ENCODE measurements around the gene CRACDL.
"Not testable (repeated sequence)": the region's sequence is repeated elsewhere in the genome, so short reads cannot be mapped to it uniquely, and the experiment has no call there.

The CRACDL gene

GRCh38 chr2:98886066-98886554 is 49.9 kb downstream of the CRACDL start:
- no peak for DNase-seq (ENCODE audit: low read depth in 2 of 3, low spot score in 1 of 3)

DNA sequence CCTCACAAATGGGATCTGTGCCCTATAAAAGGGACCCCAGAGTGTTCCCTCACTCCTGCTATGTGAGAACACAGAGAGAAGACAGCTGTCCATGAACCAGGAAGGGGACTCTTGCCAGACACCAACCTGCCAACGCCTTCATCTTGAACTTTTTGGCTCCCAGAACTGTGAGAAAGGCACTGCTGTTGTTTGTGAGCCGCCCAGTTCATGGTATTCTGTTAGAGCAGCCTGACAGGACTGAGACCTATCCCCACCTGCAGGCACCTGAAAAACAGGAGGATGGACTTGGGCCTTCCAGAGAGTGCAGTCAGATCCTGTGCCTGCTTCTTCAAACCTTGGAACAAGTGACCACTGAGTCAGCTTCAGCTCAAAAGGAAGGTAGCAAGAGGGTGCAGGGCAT is 51.4 kb downstream of the CRACDL start:
- DNase-seq (ENCODE audit: low read depth in 2 of 3, low spot score in 1 of 3), result no peak

- DNase-seq (ENCODE audit: low read depth in 2 of 3, low spot score in 1 of 3), result no peak
These were observed 52.2 kb downstream of the CRACDL start for GRCh38 chr2:98883780-98884211.

DNA sequence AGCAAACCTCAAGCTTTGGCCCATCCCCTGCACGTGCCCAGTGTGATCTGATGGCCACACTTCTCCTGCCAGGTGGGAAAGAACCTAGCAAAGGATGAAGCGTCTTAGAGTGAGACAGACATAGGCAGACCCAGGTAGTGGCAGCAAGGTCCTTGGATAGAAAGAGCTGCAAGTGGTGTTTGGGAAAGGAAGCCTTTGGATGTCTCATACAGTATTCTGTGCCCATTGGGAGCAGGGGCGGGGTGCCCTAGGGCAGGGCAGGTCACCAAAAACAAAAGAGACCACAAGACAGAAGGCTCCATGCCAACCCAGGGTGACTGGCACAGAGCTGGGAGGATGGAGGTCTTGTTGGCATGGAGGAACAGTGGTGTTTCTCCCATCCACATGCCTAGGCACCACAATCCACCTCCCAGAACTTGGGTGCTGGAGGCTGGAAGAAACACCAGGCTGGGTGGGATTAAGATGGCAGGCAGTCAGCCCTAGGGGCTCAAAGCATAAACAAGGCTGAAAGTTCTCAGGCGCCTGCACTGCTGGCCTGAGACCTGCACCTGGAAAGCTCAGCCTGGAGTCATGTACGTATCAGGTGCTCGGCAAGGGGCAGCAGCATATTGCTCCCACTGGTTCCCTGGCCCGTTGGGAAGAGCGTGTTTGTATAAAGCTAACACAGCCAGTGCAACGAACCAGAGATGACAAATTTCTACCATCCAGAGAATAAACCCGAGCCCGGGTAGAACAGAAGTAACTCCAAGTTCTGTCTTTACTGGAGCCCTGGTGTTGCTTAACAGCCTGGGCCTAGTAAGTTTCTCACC is 52.9 kb downstream of the CRACDL start:
- no peak for DNase-seq (ENCODE audit: low read depth in 2 of 3, low spot score in 1 of 3)

GRCh38 chr2:98882368-98882767 is 53.7 kb downstream of the CRACDL start:
- DNase-seq (ENCODE audit: low read depth in 2 of 3, low spot score in 1 of 3), result no peak

DNA sequence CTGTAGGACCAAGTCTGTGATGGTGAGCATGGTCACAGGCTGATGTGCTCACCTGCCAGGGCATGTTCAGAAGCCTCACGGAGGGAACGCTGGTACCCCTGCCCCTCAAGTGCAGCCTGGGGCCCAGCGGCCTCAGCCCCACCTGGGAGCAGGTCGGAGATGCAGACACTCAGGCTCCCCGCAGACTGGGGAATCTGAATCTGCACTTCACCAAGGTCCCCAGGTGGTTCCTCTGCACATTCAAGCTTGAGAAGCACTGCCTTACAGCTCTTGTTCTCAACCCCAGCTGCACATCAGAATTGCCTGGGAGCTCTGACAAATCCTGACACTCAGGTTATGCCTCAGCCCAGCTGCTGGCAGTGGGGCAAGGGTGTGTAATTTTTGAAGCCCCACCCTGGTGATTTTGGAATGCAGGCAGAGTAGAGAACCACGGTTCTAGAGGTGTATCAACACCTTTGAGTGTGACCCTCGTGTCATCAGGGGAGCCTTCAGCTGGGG is 54.8 kb downstream of the CRACDL start:
- DNase-seq (ENCODE audit: low read depth in 2 of 3, low spot score in 1 of 3), result no peak

DNA sequence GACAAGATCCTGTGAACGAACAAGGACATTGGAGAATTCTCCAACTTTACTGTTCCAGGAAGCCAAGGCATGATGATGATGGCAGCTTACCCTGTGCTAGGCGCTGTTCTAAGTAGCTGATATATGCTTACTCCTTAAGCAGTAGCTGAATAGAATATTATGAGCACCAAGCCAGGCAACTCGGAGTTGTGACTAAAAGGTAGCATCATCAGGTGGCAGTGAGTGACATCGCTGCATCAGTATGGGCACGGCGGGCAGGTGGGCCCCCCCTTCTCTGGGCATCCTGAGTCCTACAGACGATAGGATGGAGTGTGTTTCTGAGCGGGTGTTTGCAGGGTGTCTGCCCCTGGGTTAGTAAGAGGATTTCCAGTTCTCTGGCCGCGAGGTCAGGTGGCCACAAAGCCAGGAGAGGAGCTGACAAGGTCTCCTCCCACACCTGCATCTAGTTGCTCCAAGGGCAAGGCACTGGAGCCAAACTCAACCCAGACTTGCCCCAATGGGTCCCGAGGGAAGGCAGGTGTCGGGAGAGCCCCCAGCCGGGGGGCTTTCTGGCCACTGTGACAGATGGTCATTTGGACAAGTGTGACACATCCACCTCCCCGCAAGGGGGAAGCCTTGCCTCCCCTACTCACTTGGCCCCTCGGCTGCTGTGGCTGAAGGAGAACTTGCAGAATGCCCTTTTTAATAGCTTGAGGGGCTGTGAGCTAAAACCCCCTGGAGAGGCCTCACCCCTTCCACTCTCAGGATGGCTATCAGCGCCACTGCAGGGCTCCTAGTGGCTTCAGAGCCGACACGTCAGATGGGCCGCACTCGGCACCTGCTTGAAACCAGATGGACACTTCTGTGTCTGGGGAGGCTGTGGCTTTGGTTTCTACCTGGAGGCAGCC is 55.5 kb downstream of the CRACDL start:
- DNase-seq (ENCODE audit: low read depth in 2 of 3, low spot score in 1 of 3), result no peak

DNA sequence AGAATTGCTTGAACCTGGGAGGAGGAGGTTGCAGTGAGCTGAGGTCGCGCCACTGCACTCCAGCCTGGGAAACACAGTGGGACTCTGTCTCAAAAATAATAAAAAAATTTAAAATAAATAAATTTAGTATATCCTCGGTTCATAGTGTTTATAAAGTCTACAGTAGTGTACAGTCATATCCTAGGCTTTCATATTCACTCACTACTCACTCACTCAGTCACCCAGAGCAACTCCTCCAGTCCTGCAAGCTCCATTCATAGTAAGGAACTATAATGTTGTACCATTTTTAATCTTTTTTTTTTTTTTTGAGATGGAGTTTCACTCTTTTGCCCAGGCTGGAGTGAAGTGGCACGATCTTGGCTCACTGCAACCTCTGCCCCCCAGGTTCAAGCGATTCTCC is 58.4 kb downstream of the CRACDL start:
- not testable (repeated sequence) for DNase-seq (ENCODE audit: low read depth in 2 of 3, low spot score in 1 of 3)

GRCh38 chr2:98876741-98877140 is 59.3 kb downstream of the CRACDL start:
- DNase-seq (ENCODE audit: low read depth in 2 of 3, low spot score in 1 of 3), result no peak

DNA sequence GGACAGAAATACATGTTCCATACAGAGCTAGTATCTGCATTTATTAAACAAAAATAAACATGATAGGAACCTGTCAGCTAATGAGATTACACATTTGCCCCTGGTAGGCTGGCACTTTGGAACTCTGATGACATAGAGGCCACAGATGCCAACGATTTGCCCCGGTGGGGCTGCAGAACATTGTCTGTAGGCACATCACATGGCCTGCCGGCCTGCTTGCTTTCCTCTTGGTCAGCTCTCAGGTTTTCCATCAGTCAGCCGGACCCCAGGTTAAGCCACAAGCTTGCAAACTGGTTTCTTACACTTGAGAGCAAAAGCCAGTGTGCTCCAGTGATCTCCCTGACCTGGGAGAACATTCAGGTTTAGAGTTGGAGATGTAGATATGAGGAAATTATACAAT is 60.3 kb downstream of the CRACDL start:
- no peak for DNase-seq (ENCODE audit: low read depth in 2 of 3, low spot score in 1 of 3)

DNA sequence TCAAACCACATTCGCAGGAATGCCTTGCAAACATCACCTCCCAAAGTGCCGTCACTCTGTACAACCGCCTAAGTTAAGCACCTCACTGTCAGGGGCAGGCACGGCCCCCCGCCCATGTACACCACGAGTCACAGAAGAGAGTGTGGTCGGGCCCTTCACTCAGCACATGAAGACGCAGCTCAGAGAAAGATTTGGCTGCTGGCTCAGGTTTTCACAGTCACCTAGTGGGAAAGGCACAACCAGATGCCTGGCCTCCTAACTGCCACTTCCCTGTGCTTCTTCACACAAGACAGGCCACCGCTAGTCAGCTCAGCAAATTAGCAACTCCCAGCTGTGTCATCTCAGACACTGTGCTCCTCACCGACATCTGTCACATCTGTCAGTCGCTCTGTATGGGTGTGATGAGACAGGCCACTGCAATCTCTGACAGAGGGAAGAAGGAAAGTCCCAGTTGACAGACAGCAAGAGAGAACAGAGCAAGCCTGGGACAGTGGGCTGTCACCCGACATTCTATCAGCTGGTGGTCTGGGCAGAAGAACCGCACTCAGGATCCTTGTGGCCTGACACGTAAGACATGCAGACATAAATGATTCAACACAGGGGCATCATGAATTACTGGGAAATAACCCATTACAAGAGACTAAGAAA is 60.8 kb downstream of the CRACDL start:
- DNase-seq (ENCODE audit: low read depth in 2 of 3, low spot score in 1 of 3), result no peak

GRCh38 chr2:98874186-98874689 is 61.8 kb downstream of the CRACDL start:
- no peak for DNase-seq (ENCODE audit: low read depth in 2 of 3, low spot score in 1 of 3)

DNA sequence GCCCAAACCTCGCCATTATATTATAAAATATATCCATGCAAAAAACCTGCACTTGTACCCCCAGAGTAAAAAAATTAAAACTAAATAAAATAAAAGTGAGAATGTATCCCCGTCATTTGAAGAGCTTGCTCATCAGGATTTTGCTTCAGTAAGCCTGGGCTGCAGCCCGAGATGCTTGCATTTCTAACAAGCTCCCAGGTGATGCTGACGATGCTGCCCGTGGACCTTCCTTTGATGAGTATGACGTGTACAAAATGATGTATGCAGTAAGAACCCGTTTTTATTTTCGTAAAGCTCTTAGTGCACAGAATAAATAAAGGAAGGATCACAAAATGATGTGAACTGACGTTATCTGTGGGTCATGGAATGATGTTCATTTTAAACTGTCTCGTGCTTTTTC is 63.5 kb downstream of the CRACDL start:
- DNase-seq (ENCODE audit: low read depth in 2 of 3, low spot score in 1 of 3), result no peak

DNA sequence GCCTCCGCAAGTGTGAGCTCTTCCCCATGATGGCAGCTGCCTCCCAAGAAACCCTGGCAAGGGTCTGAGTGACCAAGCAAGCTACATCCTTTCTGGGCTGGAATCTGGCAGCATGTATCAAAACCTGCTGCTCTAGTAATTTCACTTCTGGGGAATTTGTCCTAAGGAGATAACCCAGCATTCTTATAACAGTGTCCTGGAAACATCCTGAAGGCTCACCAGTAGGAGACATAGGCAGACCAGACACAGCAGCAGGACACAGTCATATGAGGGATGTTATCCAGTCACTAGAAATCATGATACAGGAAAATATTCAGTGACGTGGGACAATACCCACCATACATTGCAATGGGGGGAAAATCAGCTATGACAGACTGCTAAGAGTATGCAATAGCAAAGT is 64.5 kb downstream of the CRACDL start:
- DNase-seq (ENCODE audit: low read depth in 2 of 3, low spot score in 1 of 3), result no peak

DNA sequence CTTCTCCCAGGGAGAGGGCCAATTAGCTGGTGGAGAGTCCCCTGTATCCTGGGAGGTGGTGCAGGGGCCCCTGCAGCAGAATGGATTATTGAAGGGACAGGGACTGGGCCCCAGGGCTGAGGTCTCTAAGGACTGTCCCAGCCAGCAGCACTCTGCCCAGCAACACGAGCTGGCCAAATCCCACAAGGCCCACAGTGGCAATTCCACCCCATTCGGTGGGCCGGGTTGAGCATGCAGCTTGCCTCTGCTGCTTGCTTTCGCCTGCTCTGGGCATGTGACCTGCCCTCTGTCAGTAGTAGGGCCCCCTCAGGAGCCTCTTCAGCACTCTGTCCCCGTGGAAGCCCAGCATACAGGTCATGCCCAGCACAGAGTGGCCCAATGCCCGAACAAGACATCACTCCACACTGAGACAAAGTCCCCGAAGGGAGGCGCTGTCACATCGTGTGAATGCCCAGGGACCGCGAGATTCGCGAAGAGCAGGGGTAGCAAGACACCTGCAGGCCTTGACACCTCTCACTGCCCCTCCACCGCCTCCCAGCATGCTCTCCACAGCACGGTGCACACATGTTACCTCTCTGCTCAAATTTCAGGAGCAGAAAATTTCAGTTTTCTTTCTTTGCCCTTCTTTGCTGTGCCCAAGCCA is 65.4 kb downstream of the CRACDL start:
- DNase-seq (ENCODE audit: low read depth in 2 of 3, low spot score in 1 of 3), result no peak

- DNase-seq (ENCODE audit: low read depth in 2 of 3, low spot score in 1 of 3), result no peak
These were observed 66.2 kb downstream of the CRACDL start for GRCh38 chr2:98869870-98870269.

GRCh38 chr2:98869272-98869641 is 66.8 kb downstream of the CRACDL start:
- no peak for DNase-seq (ENCODE audit: low read depth in 2 of 3, low spot score in 1 of 3)

- no peak for DNase-seq (ENCODE audit: low read depth in 2 of 3, low spot score in 1 of 3)
These were observed 67.3 kb downstream of the CRACDL start for GRCh38 chr2:98868548-98869271.

- no peak for DNase-seq (ENCODE audit: low read depth in 2 of 3, low spot score in 1 of 3)
These were observed 68.3 kb downstream of the CRACDL start for GRCh38 chr2:98867539-98868309.
